ENCODE measurements around the gene SUSD1.
"Not testable (repeated sequence)": the region's sequence is repeated elsewhere in the genome, so short reads cannot be mapped to it uniquely, and the experiment has no call there.

SUSD1 gene

GRCh38 chr9:112135706-112136105 is 39.4 kb downstream of the SUSD1 start:
- H3K9me3 ChIP-seq (ENCODE audit: control insufficient read depth in 1 of 2, low read length in 2 of 2) = peaks cover 0 to 4% of the 10 kb centered on the region in 2 donors
- no peak overlapping the region for H3K27ac ChIP-seq (ENCODE audit: low read depth, low read length)
- H3K27me3 ChIP-seq (ENCODE audit: control insufficient read depth in 1 of 2, insufficient read depth in 2 of 2, low read length in 2 of 2) = no peaks in the 10 kb centered on the region
- no peak overlapping the region for H3K4me3 ChIP-seq (ENCODE audit: low read depth in 1 of 2, low read length in 2 of 2)
- H3K36me3 ChIP-seq (ENCODE audit: control insufficient read depth in 1 of 2, insufficient read depth in 2 of 2, low read length in 2 of 2) = peaks cover 0 to 3% of the 10 kb centered on the region in 2 donors
- H3K4me1 ChIP-seq (ENCODE audit: control insufficient read depth in 1 of 2, insufficient read depth in 2 of 2, low read length in 2 of 2) = peaks cover 0 to 7% of the 10 kb centered on the region in 2 donors
- H3K9ac ChIP-seq (ENCODE audit: low read depth in 1 of 2, low read length in 2 of 2) = no peak overlapping the region

- not testable (repeated sequence) for H3K4me1 ChIP-seq (ENCODE audit: control insufficient read depth in 1 of 2, insufficient read depth in 2 of 2, low read length in 2 of 2); H3K27ac ChIP-seq (ENCODE audit: low read depth, low read length); H3K9me3 ChIP-seq (ENCODE audit: control insufficient read depth in 1 of 2, low read length in 2 of 2); H3K36me3 ChIP-seq (ENCODE audit: control insufficient read depth in 1 of 2, insufficient read depth in 2 of 2, low read length in 2 of 2); H3K4me3 ChIP-seq (ENCODE audit: low read depth in 1 of 2, low read length in 2 of 2); H3K9ac ChIP-seq (ENCODE audit: low read depth in 1 of 2, low read length in 2 of 2); H3K27me3 ChIP-seq (ENCODE audit: control insufficient read depth in 1 of 2, insufficient read depth in 2 of 2, low read length in 2 of 2)
These were observed 41.3 kb downstream of the SUSD1 start for GRCh38 chr9:112133806-112134205.

GRCh38 chr9:112132356-112132755 is 42.7 kb downstream of the SUSD1 start:
- H3K4me3 ChIP-seq (ENCODE audit: low read depth in 1 of 2, low read length in 2 of 2) = no peak overlapping the region
- H3K36me3 ChIP-seq (ENCODE audit: control insufficient read depth in 1 of 2, insufficient read depth in 2 of 2, low read length in 2 of 2) = no peaks in the 10 kb centered on the region
- no peak overlapping the region for H3K9ac ChIP-seq (ENCODE audit: low read depth in 1 of 2, low read length in 2 of 2)
- H3K9me3 ChIP-seq (ENCODE audit: control insufficient read depth in 1 of 2, low read length in 2 of 2) = peaks cover 0 to 4% of the 10 kb centered on the region in 2 donors
- no peak overlapping the region for H3K27ac ChIP-seq (ENCODE audit: low read depth, low read length)
- peaks cover 5 to 10% of the 10 kb centered on the region in 2 donors for H3K4me1 ChIP-seq (ENCODE audit: control insufficient read depth in 1 of 2, insufficient read depth in 2 of 2, low read length in 2 of 2)
- no peaks in the 10 kb centered on the region for H3K27me3 ChIP-seq (ENCODE audit: control insufficient read depth in 1 of 2, insufficient read depth in 2 of 2, low read length in 2 of 2)

GRCh38 chr9:112130997-112131396 is 44.1 kb downstream of the SUSD1 start:
- no peak overlapping the region for H3K9ac ChIP-seq (ENCODE audit: low read depth in 1 of 2, low read length in 2 of 2)
- H3K9me3 ChIP-seq (ENCODE audit: control insufficient read depth in 1 of 2, low read length in 2 of 2) = peaks cover 0 to 4% of the 10 kb centered on the region in 2 donors
- no peak overlapping the region for H3K4me3 ChIP-seq (ENCODE audit: low read depth in 1 of 2, low read length in 2 of 2)
- no peak overlapping the region for H3K27ac ChIP-seq (ENCODE audit: low read depth, low read length)
- H3K36me3 ChIP-seq (ENCODE audit: control insufficient read depth in 1 of 2, insufficient read depth in 2 of 2, low read length in 2 of 2) = no peaks in the 10 kb centered on the region
- no peaks in the 10 kb centered on the region for H3K27me3 ChIP-seq (ENCODE audit: control insufficient read depth in 1 of 2, insufficient read depth in 2 of 2, low read length in 2 of 2)
- H3K4me1 ChIP-seq (ENCODE audit: control insufficient read depth in 1 of 2, insufficient read depth in 2 of 2, low read length in 2 of 2) = peaks cover 8 to 10% of the 10 kb centered on the region in 2 donors

- H3K9me3 ChIP-seq (ENCODE audit: control insufficient read depth in 1 of 2, low read length in 2 of 2) = peaks cover 0 to 4% of the 10 kb centered on the region in 2 donors
- no peak overlapping the region for H3K27ac ChIP-seq (ENCODE audit: low read depth, low read length)
- H3K4me1 ChIP-seq (ENCODE audit: control insufficient read depth in 1 of 2, insufficient read depth in 2 of 2, low read length in 2 of 2) = peaks cover 6 to 8% of the 10 kb centered on the region in 2 donors
- H3K27me3 ChIP-seq (ENCODE audit: control insufficient read depth in 1 of 2, insufficient read depth in 2 of 2, low read length in 2 of 2) = no peaks in the 10 kb centered on the region
- no peak overlapping the region for H3K9ac ChIP-seq (ENCODE audit: low read depth in 1 of 2, low read length in 2 of 2)
- H3K4me3 ChIP-seq (ENCODE audit: low read depth in 1 of 2, low read length in 2 of 2) = no peak overlapping the region
- no peaks in the 10 kb centered on the region for H3K36me3 ChIP-seq (ENCODE audit: control insufficient read depth in 1 of 2, insufficient read depth in 2 of 2, low read length in 2 of 2)
These were observed 44.8 kb downstream of the SUSD1 start for GRCh38 chr9:112130347-112130746.

GRCh38 chr9:112129246-112129645 is 45.9 kb downstream of the SUSD1 start:
- Histone ChIP-seq H3K9ac (ENCODE audit: low read depth in 1 of 2, low read length in 2 of 2) (no peak overlapping the region), H3K4me3 (ENCODE audit: low read depth in 1 of 2, low read length in 2 of 2) (no peak overlapping the region), H3K9me3 (ENCODE audit: control insufficient read depth in 1 of 2, low read length in 2 of 2) (peaks cover 0 to 1% of the 10 kb centered on the region in 2 donors), H3K27me3 (ENCODE audit: control insufficient read depth in 1 of 2, insufficient read depth in 2 of 2, low read length in 2 of 2) (no peaks in the 10 kb centered on the region), H3K36me3 (ENCODE audit: control insufficient read depth in 1 of 2, insufficient read depth in 2 of 2, low read length in 2 of 2) (peaks cover 0 to under 1% of the 10 kb centered on the region in 2 donors), H3K27ac (ENCODE audit: low read depth, low read length) (no peak overlapping the region), H3K4me1 (ENCODE audit: control insufficient read depth in 1 of 2, insufficient read depth in 2 of 2, low read length in 2 of 2) (peaks cover 6 to 8% of the 10 kb centered on the region in 2 donors)

GRCh38 chr9:112128399-112128798 is 46.7 kb downstream of the SUSD1 start:
- not testable (repeated sequence) for H3K27ac ChIP-seq (ENCODE audit: low read depth, low read length); H3K27me3 ChIP-seq (ENCODE audit: control insufficient read depth in 1 of 2, insufficient read depth in 2 of 2, low read length in 2 of 2); H3K9me3 ChIP-seq (ENCODE audit: control insufficient read depth in 1 of 2, low read length in 2 of 2); H3K36me3 ChIP-seq (ENCODE audit: control insufficient read depth in 1 of 2, insufficient read depth in 2 of 2, low read length in 2 of 2); H3K4me1 ChIP-seq (ENCODE audit: control insufficient read depth in 1 of 2, insufficient read depth in 2 of 2, low read length in 2 of 2); H3K4me3 ChIP-seq (ENCODE audit: low read depth in 1 of 2, low read length in 2 of 2); H3K9ac ChIP-seq (ENCODE audit: low read depth in 1 of 2, low read length in 2 of 2)

- Histone ChIP-seq H3K9ac (ENCODE audit: low read depth in 1 of 2, low read length in 2 of 2) (no peak overlapping the region), H3K4me3 (ENCODE audit: low read depth in 1 of 2, low read length in 2 of 2) (no peak overlapping the region), H3K4me1 (ENCODE audit: control insufficient read depth in 1 of 2, insufficient read depth in 2 of 2, low read length in 2 of 2) (peaks cover 6 to 8% of the 10 kb centered on the region in 2 donors), H3K27ac (ENCODE audit: low read depth, low read length) (no peak overlapping the region), H3K27me3 (ENCODE audit: control insufficient read depth in 1 of 2, insufficient read depth in 2 of 2, low read length in 2 of 2) (no peaks in the 10 kb centered on the region), H3K9me3 (ENCODE audit: control insufficient read depth in 1 of 2, low read length in 2 of 2) (no peaks in the 10 kb centered on the region), H3K36me3 (ENCODE audit: control insufficient read depth in 1 of 2, insufficient read depth in 2 of 2, low read length in 2 of 2) (peaks cover 5 to 11% of the 10 kb centered on the region in 2 donors)
These were observed 47.8 kb downstream of the SUSD1 start for GRCh38 chr9:112127281-112127680.

- Histone ChIP-seq H3K9me3 (ENCODE audit: control insufficient read depth in 1 of 2, low read length in 2 of 2) (no peaks in the 10 kb centered on the region), H3K4me3 (ENCODE audit: low read depth in 1 of 2, low read length in 2 of 2) (no peak overlapping the region), H3K27ac (ENCODE audit: low read depth, low read length) (no peak overlapping the region), H3K27me3 (ENCODE audit: control insufficient read depth in 1 of 2, insufficient read depth in 2 of 2, low read length in 2 of 2) (no peaks in the 10 kb centered on the region), H3K36me3 (ENCODE audit: control insufficient read depth in 1 of 2, insufficient read depth in 2 of 2, low read length in 2 of 2) (peaks cover 9 to 20% of the 10 kb centered on the region in 2 donors), H3K4me1 (ENCODE audit: control insufficient read depth in 1 of 2, insufficient read depth in 2 of 2, low read length in 2 of 2) (peaks cover 6 to 9% of the 10 kb centered on the region in 2 donors), H3K9ac (ENCODE audit: low read depth in 1 of 2, low read length in 2 of 2) (no peak overlapping the region)
These were observed 49.1 kb downstream of the SUSD1 start for GRCh38 chr9:112125951-112126388.

- Histone ChIP-seq H3K4me1 (ENCODE audit: control insufficient read depth in 1 of 2, insufficient read depth in 2 of 2, low read length in 2 of 2) (peaks cover 17 to 24% of the 10 kb centered on the region in 2 donors), H3K36me3 (ENCODE audit: control insufficient read depth in 1 of 2, insufficient read depth in 2 of 2, low read length in 2 of 2) (peaks cover 9 to 21% of the 10 kb centered on the region in 2 donors), H3K9ac (ENCODE audit: low read depth in 1 of 2, low read length in 2 of 2) (no peak overlapping the region), H3K27me3 (ENCODE audit: control insufficient read depth in 1 of 2, insufficient read depth in 2 of 2, low read length in 2 of 2) (no peaks in the 10 kb centered on the region), H3K27ac (ENCODE audit: low read depth, low read length) (no peak overlapping the region), H3K4me3 (ENCODE audit: low read depth in 1 of 2, low read length in 2 of 2) (no peak overlapping the region), H3K9me3 (ENCODE audit: control insufficient read depth in 1 of 2, low read length in 2 of 2) (no peaks in the 10 kb centered on the region)
These were observed 50.9 kb downstream of the SUSD1 start for GRCh38 chr9:112124156-112124555.

GRCh38 chr9:112121633-112122032 is 53.5 kb downstream of the SUSD1 start:
- Histone ChIP-seq H3K36me3 (ENCODE audit: control insufficient read depth in 1 of 2, insufficient read depth in 2 of 2, low read length in 2 of 2) (peaks cover 9 to 21% of the 10 kb centered on the region in 2 donors), H3K4me1 (ENCODE audit: control insufficient read depth in 1 of 2, insufficient read depth in 2 of 2, low read length in 2 of 2) (peaks cover 19 to 20% of the 10 kb centered on the region in 2 donors), H3K27me3 (ENCODE audit: control insufficient read depth in 1 of 2, insufficient read depth in 2 of 2, low read length in 2 of 2) (no peaks in the 10 kb centered on the region), H3K9ac (ENCODE audit: low read depth in 1 of 2, low read length in 2 of 2) (no peak overlapping the region), H3K4me3 (ENCODE audit: low read depth in 1 of 2, low read length in 2 of 2) (no peak overlapping the region), H3K9me3 (ENCODE audit: control insufficient read depth in 1 of 2, low read length in 2 of 2) (no peaks in the 10 kb centered on the region), H3K27ac (ENCODE audit: low read depth, low read length) (no peak overlapping the region)

All from duodenal mucosa (tissue), 2 donors.